MG63 (cell line): ENCODE results near the gene DOCK2. TPM values are rescaled to one million over a fixed set of nuclear protein-coding genes. Genes with fewer than 3 reads are reported as not detected.

Experiments
- DNase-seq: peaks from one replicate; pipeline ENCODE4 v3.0.0-alpha.2; 2020
- H3K27me3 ChIP-seq: fragments of 250-450 bp; sonication (Bioruptor Pico); 2 replicates; pipeline ENCODE4 v1.5.1; 2020; ENCODE audit warnings: mild to moderate bottlenecking, moderate library complexity
- H3K36me3 ChIP-seq: fragments of 250-450 bp; sonication (Bioruptor Pico); 2 replicates; pipeline ENCODE4 v1.5.1; 2020; ENCODE audit warnings: mild to moderate bottlenecking, moderate library complexity
- H3K4me3 ChIP-seq: fragments of 250-450 bp; sonication (Bioruptor Pico); 2 replicates; pipeline ENCODE4 v1.5.1; 2020; ENCODE audit warnings: mild to moderate bottlenecking, moderate library complexity
- H3K9me3 ChIP-seq: fragments of 250-450 bp; sonication (Bioruptor Pico); 2 replicates; pipeline ENCODE4 v1.5.1; 2020; ENCODE audit warnings: mild to moderate bottlenecking, moderate library complexity
- total RNA-seq: library from RNA; depleted of rRNA; stranded (reverse); fragments of >200 nt; shearing (Covaris generic); gene quantifications from 2 replicates; pipeline ENCODE4 v1.2.3, GENCODE V29; 2014; ENCODE audit warnings: low replicate concordance

DOCK2 gene
- total RNA-seq, 1 experiment from 2014 or later, result 12.6 TPM

DNA sequence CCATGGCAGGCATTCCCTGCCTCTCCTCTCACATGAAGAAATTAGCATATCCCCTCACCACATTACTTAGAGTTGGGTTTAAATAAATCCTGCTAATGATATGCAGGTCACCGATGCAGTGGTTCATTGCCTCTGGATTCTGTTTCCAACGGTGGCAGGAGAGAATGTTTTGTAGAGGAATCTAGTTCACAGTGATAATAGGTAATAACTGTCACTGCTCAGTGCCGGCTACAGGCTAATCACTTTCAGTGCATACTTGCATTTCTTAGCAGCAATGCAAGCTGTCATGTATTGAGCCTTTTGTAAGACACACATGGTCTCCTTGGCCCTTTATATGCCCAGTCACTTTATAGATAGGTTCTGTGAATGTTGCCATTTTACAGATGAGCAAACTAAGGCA, 402.8 kb downstream of the DOCK2 start:
- no peaks in the 10 kb centered on the region for H3K36me3 ChIP-seq
- H3K9me3 ChIP-seq, result no peaks in the 10 kb centered on the region
- no peak overlapping the region for H3K4me3 ChIP-seq
- no peaks in the 10 kb centered on the region for H3K27me3 ChIP-seq
- no peak for DNase-seq

DNA sequence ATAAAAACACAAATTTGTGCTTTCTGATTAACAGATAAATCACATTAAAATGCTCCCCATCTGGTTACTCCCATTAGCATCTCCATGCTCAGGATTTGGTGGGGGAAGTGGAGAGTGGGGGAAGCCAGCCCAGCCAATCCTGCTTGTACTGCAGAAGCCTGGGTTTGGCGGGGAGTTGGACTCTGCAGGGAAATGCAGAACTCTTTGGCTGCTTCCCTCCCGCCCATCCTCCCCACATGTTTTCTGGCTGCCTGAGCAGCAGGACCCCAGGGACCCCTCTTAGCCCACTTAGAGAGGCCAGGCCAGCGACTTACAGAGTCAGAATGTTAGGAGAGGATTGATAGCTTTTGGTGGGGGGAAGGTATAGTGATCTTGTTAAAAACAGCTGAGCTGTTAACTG, 409.2 kb downstream of the DOCK2 start:
- no peak for DNase-seq
- no peak overlapping the region for H3K4me3 ChIP-seq
- H3K9me3 ChIP-seq, result no peaks in the 10 kb centered on the region
- no peaks in the 10 kb centered on the region for H3K36me3 ChIP-seq
- H3K27me3 ChIP-seq, result no peaks in the 10 kb centered on the region

DNA sequence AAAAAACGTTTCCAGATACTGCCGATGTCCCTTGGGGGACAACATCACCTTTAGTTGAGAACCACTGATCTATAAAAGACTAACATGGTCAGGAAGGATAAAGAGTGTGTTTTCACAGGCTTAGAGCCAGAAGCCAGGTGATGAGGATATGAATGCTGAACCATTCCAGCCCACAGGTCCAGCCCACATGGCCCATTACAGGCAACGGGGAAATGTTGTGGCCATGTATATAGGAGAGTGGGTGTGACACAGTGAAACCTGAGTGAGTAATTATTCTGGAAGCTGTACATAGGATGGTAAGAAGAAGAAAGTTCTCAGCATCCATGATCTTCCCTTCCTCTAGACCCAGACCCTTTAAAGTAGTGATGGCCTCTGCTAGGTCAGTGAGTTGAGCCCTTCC, 412.6 kb downstream of the DOCK2 start:
- H3K9me3 ChIP-seq, result no peaks in the 10 kb centered on the region
- H3K27me3 ChIP-seq, result no peaks in the 10 kb centered on the region; the same call in 1 of the 2 replicates
- H3K4me3 ChIP-seq, result no peak overlapping the region
- H3K36me3 ChIP-seq, result no peaks in the 10 kb centered on the region
- DNase-seq, result no peak

DNA sequence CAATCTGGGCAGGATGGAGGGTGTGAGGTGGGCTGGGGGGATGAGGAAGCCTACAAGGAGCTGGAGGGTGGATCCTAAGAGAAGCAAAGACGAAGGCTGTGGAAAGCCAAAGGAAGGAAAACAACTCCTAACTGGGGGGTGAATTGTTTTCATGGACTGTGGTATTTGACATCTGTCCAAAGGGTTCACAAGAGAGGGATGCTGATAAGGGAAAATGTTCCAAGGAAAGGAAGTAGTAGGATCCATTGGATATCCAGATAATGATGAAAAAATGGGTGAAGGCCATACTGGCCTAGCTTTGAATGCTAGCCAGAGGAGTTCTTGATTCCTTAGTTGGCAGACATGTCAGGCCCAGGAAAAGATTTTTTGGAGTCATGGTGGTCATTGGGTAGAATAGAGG, 416.8 kb downstream of the DOCK2 start:
- Histone ChIP-seq H3K4me3 (no peak overlapping the region), H3K27me3 (no peaks in the 10 kb centered on the region; the same call in 1 of the 2 replicates), H3K9me3 (no peaks in the 10 kb centered on the region), H3K36me3 (no peaks in the 10 kb centered on the region)
- no peak for DNase-seq

DNA sequence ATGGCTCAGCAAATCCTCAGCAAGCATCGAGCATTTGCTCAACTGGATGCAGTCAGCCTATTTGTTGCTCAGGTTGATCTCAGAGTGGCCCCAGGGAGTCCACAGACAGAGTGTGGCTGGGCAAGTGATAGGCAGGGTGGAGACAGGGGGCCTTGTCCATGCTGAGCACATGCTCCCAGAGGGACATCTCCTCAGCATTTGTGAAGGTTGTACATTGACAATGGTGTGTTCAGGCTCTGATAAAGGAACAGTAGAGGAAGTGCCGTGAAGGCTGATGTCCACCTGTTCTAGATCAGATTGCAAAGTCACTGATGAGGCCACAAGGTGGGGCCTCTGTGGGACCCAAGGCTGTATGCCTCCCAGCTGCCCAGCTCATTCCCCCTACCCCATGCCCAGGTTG, 418.5 kb downstream of the DOCK2 start:
- H3K9me3 ChIP-seq, result no peaks in the 10 kb centered on the region
- no peaks in the 10 kb centered on the region for H3K36me3 ChIP-seq
- H3K27me3 ChIP-seq, result no peaks in the 10 kb centered on the region; the same call in 1 of the 2 replicates
- no peak overlapping the region for H3K4me3 ChIP-seq
- DNase-seq, result no peak

DNA sequence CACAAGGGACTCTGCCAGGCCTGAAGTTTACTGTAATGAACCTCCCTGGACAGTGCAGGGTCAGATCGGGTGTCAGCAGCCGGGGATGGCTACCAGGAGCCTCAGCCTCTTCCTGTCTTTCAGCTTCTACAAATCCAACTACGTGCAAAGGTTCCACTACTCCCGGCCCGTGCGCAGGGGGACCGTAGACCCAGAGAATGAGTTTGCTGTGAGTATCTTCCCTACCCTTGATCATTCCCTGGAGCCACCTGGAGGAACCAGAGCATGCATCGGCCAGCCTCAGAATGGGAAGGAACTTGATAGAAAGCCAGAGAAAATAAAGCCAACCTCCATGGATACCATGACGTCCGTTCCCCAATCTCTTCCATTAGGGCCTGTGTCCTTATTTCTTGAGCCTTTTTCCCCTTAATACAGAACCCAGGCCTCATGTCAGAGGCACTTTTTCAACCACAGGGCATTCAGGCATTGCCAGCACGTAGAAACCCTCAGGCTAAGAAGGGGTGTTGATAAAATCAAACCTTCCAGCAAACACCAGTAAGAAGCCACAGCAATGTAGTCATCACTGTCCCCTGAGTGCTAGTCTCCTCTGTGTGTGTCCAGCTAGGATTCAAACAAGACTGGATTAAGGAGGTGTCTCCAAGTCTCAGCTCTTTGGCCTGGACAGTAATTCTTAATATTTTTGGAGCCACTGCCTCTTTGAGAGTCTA, 419.6 kb downstream of the DOCK2 start:
- H3K9me3 ChIP-seq, result no peaks in the 10 kb centered on the region
- H3K27me3 ChIP-seq, result no peaks in the 10 kb centered on the region; the same call in 1 of the 2 replicates
- no peak overlapping the region for H3K4me3 ChIP-seq
- H3K36me3 ChIP-seq, result no peaks in the 10 kb centered on the region
- no peak for DNase-seq

DNA sequence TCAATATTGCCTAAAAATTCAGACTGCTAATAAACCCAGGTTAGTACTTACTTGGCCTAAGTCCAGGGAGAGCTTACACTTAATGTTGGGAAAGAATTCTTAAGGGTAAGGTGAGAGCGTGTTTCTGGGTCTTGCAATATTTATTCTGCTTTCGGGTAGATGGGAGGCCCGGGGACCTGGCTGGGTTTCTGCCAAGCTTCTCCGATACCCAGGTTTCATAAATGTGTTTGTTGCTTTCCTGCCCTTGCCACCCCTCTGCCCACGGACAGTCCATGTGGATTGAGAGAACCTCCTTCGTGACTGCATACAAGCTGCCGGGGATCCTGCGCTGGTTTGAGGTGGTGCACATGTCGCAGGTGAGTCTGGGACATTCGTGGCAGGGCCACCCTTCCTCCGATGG, 420.2 kb downstream of the DOCK2 start:
- Histone ChIP-seq H3K27me3 (no peaks in the 10 kb centered on the region; the same call in 1 of the 2 replicates), H3K4me3 (no peak overlapping the region), H3K9me3 (no peaks in the 10 kb centered on the region), H3K36me3 (no peaks in the 10 kb centered on the region)
- DNase-seq, result no peak

DNA sequence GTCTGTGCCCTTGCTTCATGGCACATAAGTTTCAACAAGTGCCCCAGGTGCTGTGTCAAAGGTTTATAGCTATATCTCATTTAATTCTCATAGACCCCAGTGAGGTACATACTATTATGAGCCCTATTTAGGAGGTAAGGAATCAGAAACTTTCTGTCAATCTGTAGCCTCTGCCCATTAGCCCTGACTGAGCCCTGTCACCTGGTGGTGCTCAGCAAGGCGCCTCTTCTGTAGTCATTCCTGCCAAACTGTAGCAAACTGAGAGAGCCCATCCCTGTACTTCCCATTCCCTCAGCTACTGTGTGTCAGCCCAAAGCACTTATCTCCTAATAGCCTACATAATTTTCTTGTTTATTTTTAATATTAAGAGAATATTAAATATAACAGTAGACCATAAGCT, 422.1 kb downstream of the DOCK2 start:
- no peaks in the 10 kb centered on the region for H3K36me3 ChIP-seq
- no peak overlapping the region for H3K4me3 ChIP-seq
- DNase-seq, result no peak
- 0 out of 2 replicates have a peak, but pooled peaks cover 3% of the 10 kb centered on the region for H3K9me3 ChIP-seq
- no peaks in the 10 kb centered on the region for H3K27me3 ChIP-seq

DNA sequence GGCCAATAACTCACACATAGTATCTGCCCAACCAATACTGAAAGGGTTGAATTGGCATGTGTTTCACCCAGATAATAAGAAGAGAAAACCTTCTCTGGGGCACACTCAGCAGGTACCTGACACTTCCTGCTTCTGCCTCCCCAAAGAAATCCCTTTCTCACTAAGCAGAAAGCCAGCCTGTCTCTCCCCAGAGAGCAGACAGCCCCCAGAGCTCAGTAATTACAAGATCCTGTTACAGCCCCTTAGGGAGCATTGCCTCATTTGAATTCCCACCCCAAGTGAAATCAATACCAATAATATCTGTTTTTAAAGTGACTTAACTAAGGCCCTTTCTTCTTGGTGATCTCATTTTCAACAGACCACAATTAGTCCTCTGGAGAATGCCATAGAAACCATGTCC, 430.1 kb downstream of the DOCK2 start:
- peaks cover 10% of the 10 kb centered on the region; the same call in 1 of the 2 replicates for H3K9me3 ChIP-seq
- no peaks in the 10 kb centered on the region for H3K27me3 ChIP-seq
- no peak for DNase-seq
- no peak overlapping the region for H3K4me3 ChIP-seq
- H3K36me3 ChIP-seq, result no peaks in the 10 kb centered on the region

DNA sequence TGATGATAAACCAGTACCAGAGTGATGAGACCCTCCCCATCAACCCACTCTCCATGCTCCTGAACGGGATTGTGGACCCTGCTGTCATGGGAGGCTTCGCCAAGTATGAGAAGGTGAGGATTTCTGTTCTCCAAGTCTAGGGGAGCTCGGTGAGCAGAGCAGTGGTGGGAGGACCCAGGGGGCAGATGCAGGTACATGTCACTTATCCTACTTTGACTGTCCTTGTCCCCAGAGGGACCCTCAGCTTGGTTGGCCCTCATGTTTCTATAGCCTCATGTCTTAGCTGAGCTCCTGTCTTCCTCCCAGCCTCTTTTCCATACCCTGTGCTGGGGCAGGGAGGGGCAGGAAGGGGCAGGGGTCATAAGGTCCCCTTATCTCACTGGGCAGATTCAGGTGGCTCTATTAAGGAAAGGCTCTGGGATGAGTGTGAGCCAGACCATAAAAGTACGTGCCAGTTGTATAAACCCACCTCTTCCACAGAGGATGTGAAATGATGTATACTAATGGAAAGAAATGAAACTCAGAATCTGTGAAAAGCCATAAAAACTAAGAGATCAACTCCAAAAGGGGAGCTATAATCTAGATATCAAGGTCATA, 430.6 kb downstream of the DOCK2 start:
- Histone ChIP-seq H3K9me3 (peaks cover 10% of the 10 kb centered on the region; the same call in 1 of the 2 replicates), H3K36me3 (no peaks in the 10 kb centered on the region), H3K4me3 (no peak overlapping the region), H3K27me3 (no peaks in the 10 kb centered on the region)
- DNase-seq, result no peak

DNA sequence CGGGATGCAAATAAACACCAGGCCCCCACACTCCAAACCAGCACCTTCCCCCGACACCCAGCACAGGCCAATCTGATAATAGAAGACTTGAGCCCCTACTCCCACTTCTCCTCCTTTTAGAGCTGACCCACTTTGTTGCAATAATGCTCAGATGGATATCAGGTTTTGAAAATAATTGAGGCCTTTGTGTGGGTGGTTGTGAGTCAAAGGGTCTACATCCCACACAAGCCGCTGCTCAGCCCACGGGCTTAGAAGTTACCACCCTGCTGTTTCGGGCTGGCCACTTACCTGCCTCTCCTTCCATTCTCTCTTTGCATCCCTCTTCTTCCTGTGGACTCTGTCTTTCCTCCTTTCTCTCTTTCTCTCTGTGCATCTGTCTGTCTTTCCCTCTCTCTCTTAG, 432.4 kb downstream of the DOCK2 start:
- H3K9me3 ChIP-seq, result peaks cover 8% of the 10 kb centered on the region; the same call in 1 of the 2 replicates
- no peaks in the 10 kb centered on the region for H3K27me3 ChIP-seq
- no peak for DNase-seq

DNA sequence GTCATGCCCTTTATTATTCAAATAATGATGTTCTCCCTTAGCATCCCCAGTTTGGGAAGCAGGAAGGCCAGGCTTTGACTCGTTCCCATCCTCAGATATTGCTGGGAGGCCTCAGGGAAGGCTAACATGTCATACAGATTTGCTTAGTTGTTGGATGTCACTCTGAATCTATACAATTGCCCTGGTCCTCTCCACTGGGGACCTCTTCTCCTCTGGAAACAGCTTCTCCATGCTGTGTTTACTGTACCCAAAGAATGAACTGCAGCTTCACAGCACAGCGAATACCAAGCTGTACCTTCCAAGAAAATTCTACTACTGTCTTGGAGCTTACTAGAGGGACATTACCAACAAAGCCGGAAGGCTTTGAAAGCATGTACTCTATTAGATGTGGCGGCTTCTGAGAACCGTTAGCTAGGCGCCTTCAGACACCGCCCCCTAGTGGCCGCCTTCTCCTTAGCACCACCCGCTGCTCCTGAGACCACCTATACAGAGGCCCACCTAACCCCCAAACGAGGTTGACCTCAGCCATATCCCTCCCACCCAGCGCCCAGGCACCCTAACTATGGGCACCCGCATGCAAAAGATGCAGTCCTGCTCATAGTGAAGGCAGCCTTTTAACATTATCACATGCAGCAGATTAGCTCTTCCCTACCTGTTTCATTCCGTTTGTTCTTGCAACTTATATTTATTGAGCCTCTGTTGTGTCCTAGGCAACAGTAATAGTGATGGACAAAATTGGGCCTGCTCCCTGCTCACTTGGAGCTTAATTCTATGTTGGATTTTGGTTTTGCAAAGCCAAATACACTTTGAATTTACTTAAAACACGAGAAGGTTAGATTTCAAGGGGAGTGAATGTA, 433.7 kb downstream of the DOCK2 start:
- no peaks in the 10 kb centered on the region for H3K36me3 ChIP-seq
- H3K4me3 ChIP-seq, result no peak overlapping the region
- H3K9me3 ChIP-seq, result no peaks in the 10 kb centered on the region
- no peaks in the 10 kb centered on the region for H3K27me3 ChIP-seq
- DNase-seq, result peak; percentile 32

More for the DNA sequence above, 432.4 kb downstream of the DOCK2 start:
- Histone ChIP-seq H3K4me3 (no peak overlapping the region), H3K36me3 (no peaks in the 10 kb centered on the region)

DNA sequence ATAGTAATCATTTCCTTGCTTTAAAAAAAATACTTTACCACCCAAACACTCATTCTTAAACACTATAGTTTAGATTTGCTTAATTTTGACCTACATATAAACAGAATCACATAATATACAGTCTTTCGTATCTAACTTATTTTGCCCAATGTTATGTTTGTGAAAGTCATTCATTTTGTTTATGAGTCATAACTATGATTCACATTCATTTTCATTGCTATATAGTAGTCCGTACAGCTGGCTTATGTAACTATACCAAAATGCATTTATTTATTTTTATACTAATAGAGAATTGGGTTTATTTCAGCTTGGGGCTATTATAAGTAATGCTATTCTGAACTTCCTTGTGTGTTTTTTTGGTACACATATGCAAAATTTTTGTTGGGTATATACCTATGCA, 434.7 kb downstream of the DOCK2 start:
- Histone ChIP-seq H3K9me3 (no peaks in the 10 kb centered on the region), H3K27me3 (no peaks in the 10 kb centered on the region), H3K4me3 (no peak overlapping the region), H3K36me3 (no peaks in the 10 kb centered on the region)
- DNase-seq, result no peak

DNA sequence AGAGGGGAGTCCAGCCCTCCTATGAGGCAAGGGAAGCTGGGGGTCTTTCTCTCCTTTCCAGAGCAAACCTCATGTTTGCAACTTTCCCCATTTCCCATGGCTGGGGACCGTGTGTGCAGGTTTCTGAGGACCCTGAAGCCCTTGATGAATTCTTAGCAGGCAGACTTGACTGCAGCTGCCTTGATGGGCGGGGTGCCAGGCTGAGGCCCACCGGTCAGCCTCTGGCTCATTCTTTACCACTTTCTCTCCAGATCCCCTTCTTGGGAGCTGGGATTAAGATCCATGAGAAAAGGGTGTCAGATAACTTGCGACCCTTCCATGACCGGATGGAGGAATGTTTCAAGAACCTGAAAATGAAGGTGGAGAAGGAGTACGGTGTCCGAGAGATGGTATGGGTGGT, 438.6 kb downstream of the DOCK2 start:
- H3K9me3 ChIP-seq, result no peaks in the 10 kb centered on the region
- no peaks in the 10 kb centered on the region for H3K36me3 ChIP-seq
- no peak overlapping the region for H3K4me3 ChIP-seq
- no peak for DNase-seq
- no peaks in the 10 kb centered on the region for H3K27me3 ChIP-seq

DNA sequence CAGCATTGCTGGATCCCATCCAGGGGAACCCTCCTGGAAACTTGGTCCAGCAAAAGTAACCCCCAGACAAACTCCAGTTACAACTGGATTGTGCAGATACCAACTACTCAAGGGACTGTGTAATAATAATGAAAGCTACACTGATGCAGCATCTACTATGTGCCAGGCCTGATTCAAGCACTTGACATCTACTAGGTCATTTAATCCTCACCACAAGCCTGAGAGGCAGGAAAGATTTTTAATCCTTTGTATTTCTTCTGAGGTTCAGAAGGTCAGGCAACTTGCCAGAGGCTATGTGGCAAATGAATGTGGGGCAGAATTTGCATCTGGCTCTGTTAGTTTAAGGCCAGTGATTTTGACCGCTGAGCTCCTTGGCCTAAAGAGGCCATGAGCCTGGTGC, 439.1 kb downstream of the DOCK2 start:
- Histone ChIP-seq H3K36me3 (no peaks in the 10 kb centered on the region), H3K27me3 (no peaks in the 10 kb centered on the region), H3K4me3 (no peak overlapping the region), H3K9me3 (no peaks in the 10 kb centered on the region)
- DNase-seq, result no peak

DNA sequence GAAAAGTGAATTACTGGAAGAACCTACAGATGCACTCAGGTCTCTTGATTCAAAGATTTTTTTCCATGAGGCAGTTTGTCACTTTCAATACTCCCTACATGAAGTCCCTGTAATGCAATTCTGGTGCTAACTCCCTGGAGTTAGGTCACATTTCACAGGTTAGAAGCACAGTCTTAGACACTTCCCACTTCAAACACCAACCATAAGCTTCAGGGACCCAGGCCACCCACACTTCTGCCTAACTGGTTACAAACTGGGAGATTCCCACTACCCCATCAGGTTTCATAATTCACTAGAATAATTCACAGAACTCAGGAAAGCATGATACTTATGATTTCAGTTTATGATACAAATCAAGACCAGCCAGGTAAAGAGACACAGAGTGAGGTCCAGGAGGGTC, 439.7 kb downstream of the DOCK2 start:
- H3K9me3 ChIP-seq, result no peaks in the 10 kb centered on the region
- H3K27me3 ChIP-seq, result no peaks in the 10 kb centered on the region
- DNase-seq, result no peak
- H3K36me3 ChIP-seq, result no peaks in the 10 kb centered on the region
- H3K4me3 ChIP-seq, result no peak overlapping the region

DNA sequence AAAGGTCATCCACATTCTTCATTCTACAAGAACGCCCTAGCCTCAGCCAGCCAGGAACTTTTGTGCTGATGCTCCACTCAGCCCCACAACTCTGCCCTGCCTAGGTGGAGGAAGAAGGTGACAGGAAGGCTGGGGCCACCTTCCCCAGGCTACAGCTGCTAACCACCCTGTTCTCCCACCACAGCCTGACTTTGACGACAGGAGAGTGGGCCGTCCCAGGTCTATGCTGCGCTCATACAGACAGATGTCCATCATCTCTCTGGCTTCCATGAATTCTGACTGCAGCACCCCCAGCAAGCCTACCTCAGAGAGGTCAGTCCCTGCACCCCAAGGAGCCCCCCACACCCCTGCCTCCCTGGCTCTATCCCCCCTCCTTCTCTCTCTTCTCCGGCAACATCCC, 440.5 kb downstream of the DOCK2 start:
- no peak for DNase-seq
- Histone ChIP-seq H3K36me3 (no peaks in the 10 kb centered on the region), H3K4me3 (no peak overlapping the region), H3K27me3 (no peaks in the 10 kb centered on the region), H3K9me3 (peaks cover 4% of the 10 kb centered on the region; the same call in 1 of the 2 replicates)
